ENCODE data around the gene IARS1. TPM values are rescaled to one million over a fixed set of nuclear protein-coding genes. Genes with fewer than 3 reads are reported as not detected.

The IARS1 gene
- total and polyA plus RNA-seq, 2 of the 8 experiments (the other 6 are each of a cell fraction or from before 2014, with no cell fraction given): 74.9 to 243 TPM

- TF ChIP-seq CHD7 (IDR thresholded peaks at IDR 0.05; ENCODE audit: insufficient replicate concordance, low read length): no peak
- TF ChIP-seq BRCA1 (IDR thresholded peaks at IDR 0.05; ENCODE audit: low read depth, low read length): no peak
- no peak for TF ChIP-seq RXRA (IDR thresholded peaks at IDR 0.05; ENCODE audit: insufficient read depth, low read depth, low read length)
- TF ChIP-seq CREB1 (IDR thresholded peaks at IDR 0.05): no peak
- TF ChIP-seq, protein P1, sequence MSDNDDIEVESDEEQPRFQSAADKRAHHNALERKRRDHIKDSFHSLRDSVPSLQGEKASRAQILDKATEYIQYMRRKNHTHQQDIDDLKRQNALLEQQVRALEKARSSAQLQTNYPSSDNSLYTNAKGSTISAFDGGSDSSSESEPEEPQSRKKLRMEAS (IDR thresholded peaks at IDR 0.05): no peak
Measured at GRCh38 chr9:92279302-92279701, 14.2 kb downstream of the IARS1 start (continued).
